A549 (cell line): ENCODE measurements around the gene HTR3A. TPM values are rescaled to one million over a fixed set of nuclear protein-coding genes. Genes with fewer than 3 reads are reported as not detected.
"Not testable (repeated sequence)": the region's sequence is repeated elsewhere in the genome, so short reads cannot be mapped to it uniquely, and the experiment has no call there.

Experiments
- ATAC-seq, 2 experiments: fragments of 200-7000 bp in 1 of 2; fragments of >200 bp in 1 of 2; cut with Nextera tagmentation in 1 of 2; cut with Tn5 transposase in 1 of 2; 3 replicates each; pipeline versions ENCODE4 v1.8.0 to v1.9.1; 2018 to 2020; ENCODE audit warnings: mild to moderate bottlenecking in 1 of 2, moderate library complexity in 1 of 2
- CTCF ChIA-PET: fragments of 300-600 bp; sonication (Branson Sonifier 250); formaldehyde crosslinking; extraction: SDS; loops from one replicate; lab custom pipeline; 2021; ENCODE audit warnings: antibody characterized with exemption, inconsistent platforms; lab: Yijun Ruan, JAX
- POLR2A ChIA-PET: fragments of 350-600 bp; formaldehyde crosslinking; extraction: SDS; loops from one replicate; lab custom pipeline; 2021; ENCODE audit warnings: antibody characterized with exemption, inconsistent platforms; lab: Yijun Ruan, JAX
- DNase-seq, 2 experiments: peaks; one replicate each; pipeline versions ENCODE4 v3.0.0 to v3.0.0-alpha.2; 2011 to 2016; ENCODE audit warnings: low read depth in 1 of 2, low spot score in 1 of 2
- FAIRE-seq: peaks from 2 replicates; lab custom pipeline; 2011; peaks lifted over from hg19 to GRCh38; lab: Jason Lieb, UNC
- H3K27ac ChIP-seq, 2 experiments: fragments of >200 bp; sonication (Bioruptor Twin); formaldehyde crosslinking; 3 replicates each; pipeline ENCODE4 v1.5.1; 2016 to 2017
- H3K4me1 ChIP-seq: fragments of >200 bp; sonication (Bioruptor Twin); formaldehyde crosslinking; 3 replicates; pipeline ENCODE4 v1.6.1; 2016
- H3K4me2 ChIP-seq: fragments of >200 bp; sonication (Bioruptor Twin); formaldehyde crosslinking; 3 replicates; pipeline ENCODE4 v1.6.1; 2016
- H3K4me3 ChIP-seq: fragments of >200 bp; sonication (Bioruptor Twin); formaldehyde crosslinking; 3 replicates; pipeline ENCODE4 v1.5.1; 2016
- H3K9me3 ChIP-seq: fragments of >200 bp; sonication (Bioruptor Twin); formaldehyde crosslinking; 3 replicates; pipeline ENCODE4 v1.6.1; 2016
- ATOH8 ChIP-seq: fragments of 250-450 bp; sonication (Bioruptor Pico); IDR thresholded peaks from 2 replicates; pipeline ENCODE4 v1.5.0; 2020; ENCODE audit warnings: low read depth, mild to moderate bottlenecking, moderate library complexity
- CBX2 ChIP-seq: fragments of 200-600 bp; sonication (generic); IDR thresholded peaks from 2 replicates; pipeline ENCODE4 v1.6.1; 2016; ENCODE audit warnings: low read depth, mild to moderate bottlenecking, borderline replicate concordance
- CHD2 ChIP-seq: fragments of 150-350 bp; IDR thresholded peaks from 2 replicates; pipeline ENCODE4 v1.6.1; 2014; ENCODE audit warnings: low read length; ENCODE audit not compliant: partially characterized antibody
- CTCF ChIP-seq: fragments of >200 bp; sonication (Bioruptor Twin); formaldehyde crosslinking; IDR thresholded peaks from 3 replicates; pipeline ENCODE4 v1.5.1; 2016
- ESRRA ChIP-seq: fragments of 150-350 bp; IDR thresholded peaks from 2 replicates; pipeline ENCODE4 v1.6.1; 2014; ENCODE audit warnings: mild to moderate bottlenecking, low read length, borderline replicate concordance
- FOSL2 ChIP-seq, 2 experiments: fragments of 450-650 bp in 1 of 2; fragments of >200 bp in 1 of 2; sonication (Bioruptor Twin) in 1 of 2; formaldehyde crosslinking; IDR thresholded peaks; 2 replicates each; pipeline versions ENCODE4 v1.5.0 to v1.6.1; 2016 to 2020; ENCODE audit warnings: mild to moderate bottlenecking in 1 of 2, moderate library complexity in 1 of 2
- GATA3 ChIP-seq: IDR thresholded peaks from 2 replicates; pipeline ENCODE4 v1.6.1; 2012; ENCODE audit warnings: borderline replicate concordance
- HMGXB4 ChIP-seq: fragments of 250-450 bp; sonication (Bioruptor Pico); IDR thresholded peaks from 2 replicates; pipeline ENCODE4 v1.5.0; 2021; ENCODE audit warnings: mild to moderate bottlenecking, moderate library complexity, borderline replicate concordance
- HOXA7 ChIP-seq: fragments of 250-450 bp; sonication (Bioruptor Pico); IDR thresholded peaks from 2 replicates; pipeline ENCODE4 v1.5.0; 2020; ENCODE audit warnings: mild to moderate bottlenecking, moderate library complexity
- HOXB13 ChIP-seq: fragments of 250-450 bp; sonication (Bioruptor Pico); IDR thresholded peaks from 2 replicates; pipeline ENCODE4 v1.5.0; 2020; ENCODE audit warnings: low read depth, mild to moderate bottlenecking, moderate library complexity
- HOXB5 ChIP-seq: fragments of 250-450 bp; sonication (Bioruptor Pico); IDR thresholded peaks from 2 replicates; pipeline ENCODE4 v1.5.0; 2020; ENCODE audit warnings: mild to moderate bottlenecking, moderate library complexity
- KDM5A ChIP-seq: fragments of 200-600 bp; sonication (generic); IDR thresholded peaks from 2 replicates; pipeline ENCODE4 v1.6.1; 2016; ENCODE audit warnings: antibody characterized with exemption, mild to moderate bottlenecking
- NPAS2 ChIP-seq: fragments of 250-450 bp; sonication (Bioruptor Pico); IDR thresholded peaks from 2 replicates; pipeline ENCODE4 v1.8.0; 2022; ENCODE audit warnings: mild to moderate bottlenecking, moderate library complexity, borderline replicate concordance
- NR3C1 ChIP-seq: fragments of >200 bp; sonication (Bioruptor Twin); formaldehyde crosslinking; IDR thresholded peaks from 3 replicates; pipeline ENCODE4 v1.6.1; 2017
- POLR2A ChIP-seq: IDR thresholded peaks from 2 replicates; pipeline ENCODE4 v1.6.1; 2012; ENCODE audit warnings: mild to moderate bottlenecking, low read length
- POLR2AphosphoS2 ChIP-seq: conservative IDR thresholded peaks from 2 replicates; pipeline ENCODE4 v1.6.1; 2012; ENCODE audit warnings: low read length, improper control_type of control experiment, inconsistent platforms
- RNF2 ChIP-seq: fragments of 200-600 bp; sonication (generic); IDR thresholded peaks from 2 replicates; pipeline ENCODE4 v1.6.1; 2016; ENCODE audit warnings: low read depth, mild to moderate bottlenecking, antibody characterized with exemption, moderate library complexity, borderline replicate concordance
- ZFP36 ChIP-seq: fragments of 450-650 bp; IDR thresholded peaks from 2 replicates; pipeline ENCODE4 v1.6.1; 2014; ENCODE audit warnings: borderline replicate concordance; ENCODE audit not compliant: partially characterized antibody
- WGBS: methylation state at CpG from one replicate; pipeline ENCODE4 v1.1.6; 2017; ENCODE audit errors: missing lambda C conversion rate; 5-methylcytosine and 5-hydroxymethylcytosine counted together
- polyA plus RNA-seq, 4 experiments: library from polyadenylated mRNA; depleted of rRNA in 3 of 4; stranded (reverse); fragments of >200 nt; fragmentation: RNase III in 1 of 4; extraction: RNeasy Plus Mini Kit Qiagen cat#74134 plus additional on column Dnase treatment in 1 of 4; gene quantifications; 2 replicates in 3 of 4; 3 replicates in 1 of 4; pipeline ENCODE4 v1.2.3, GENCODE V29; 2011 to 2017
- TF ChIP-seq, protein P1 (sequence below): fragments of >200 bp; sonication (Bioruptor Twin); formaldehyde crosslinking; IDR thresholded peaks from 2 replicates; pipeline ENCODE4 v1.6.1; 2016

HTR3A gene
- polyA plus RNA-seq, 2 of the 4 experiments (the other 2 are of a cell fraction), result not detected

DNA sequence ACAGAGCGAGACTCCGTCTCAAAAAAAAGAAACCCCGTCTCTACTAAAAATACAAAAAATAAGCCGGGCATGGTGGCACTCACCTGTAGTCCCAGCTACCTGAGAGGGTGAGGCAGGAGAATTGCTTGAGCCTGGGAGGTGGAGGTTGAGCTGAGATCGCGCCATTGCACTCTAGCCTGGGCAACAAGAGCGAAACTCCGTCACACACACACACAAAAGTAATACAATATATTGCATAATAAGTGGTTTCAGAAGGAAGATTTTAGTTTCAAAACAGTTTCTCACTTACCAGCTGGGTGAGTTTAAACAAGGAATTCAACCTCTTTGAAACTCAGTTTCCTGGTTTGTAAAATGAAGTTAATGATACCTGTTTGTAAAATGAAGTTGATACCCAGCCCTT, 32.7 kb upstream of the HTR3A start:
- POLR2A ChIA-PET, result no interaction called here
- Histone ChIP-seq H3K4me3 (no peak overlapping the region), H3K9me3 (no peaks in the 10 kb centered on the region), H3K27ac (no peak overlapping the region), H3K4me1 (no peaks in the 10 kb centered on the region), H3K4me2 (no peak overlapping the region)
- DNase-seq (no peak), ATAC-seq (no peak), FAIRE-seq (no peak)
- 68% methylated on average over 8 of the region's 8 CpGs for WGBS
- CTCF ChIA-PET, result interaction anchor here (0.8 to 1.6 kb wide), 2 partner anchors 52 to 318 kb away, joined by 4 to 5 read pairs; no protein-coding TSS in a partner anchor
- TF ChIP-seq HMGXB4 (CRISPR knock-in tag) (no peak), HOXB13 (CRISPR knock-in tag) (no peak), RNF2 (no peak), KDM5A (no peak)

DNA sequence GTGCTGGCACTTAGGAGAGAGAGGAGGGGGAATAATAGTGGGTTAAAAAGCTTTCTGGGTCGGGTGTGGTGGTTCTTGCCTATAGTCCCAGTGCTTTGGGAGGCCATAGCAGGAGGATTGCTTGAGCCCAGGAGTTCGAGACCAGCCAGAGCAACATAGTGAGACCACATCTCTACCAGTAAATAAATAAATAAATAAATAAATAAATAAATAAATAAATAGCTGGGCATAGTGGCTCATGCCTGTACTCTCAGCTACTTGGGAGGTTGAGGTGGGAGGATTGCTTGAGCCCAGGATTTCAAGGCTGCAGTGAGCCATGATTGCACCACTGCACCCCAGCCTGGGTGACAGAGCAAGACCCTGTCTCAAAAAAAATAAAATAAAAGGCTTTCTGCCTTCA, 28.7 kb upstream of the HTR3A start:
- H3K4me2 ChIP-seq, ATAC-seq, H3K27ac ChIP-seq, POLR2A ChIA-PET, H3K4me3 ChIP-seq, DNase-seq, CTCF ChIA-PET, H3K4me1 ChIP-seq, FAIRE-seq, H3K9me3 ChIP-seq: not testable (repeated sequence)
- WGBS, result 4% methylated on average over 2 of the region's 2 CpGs

DNA sequence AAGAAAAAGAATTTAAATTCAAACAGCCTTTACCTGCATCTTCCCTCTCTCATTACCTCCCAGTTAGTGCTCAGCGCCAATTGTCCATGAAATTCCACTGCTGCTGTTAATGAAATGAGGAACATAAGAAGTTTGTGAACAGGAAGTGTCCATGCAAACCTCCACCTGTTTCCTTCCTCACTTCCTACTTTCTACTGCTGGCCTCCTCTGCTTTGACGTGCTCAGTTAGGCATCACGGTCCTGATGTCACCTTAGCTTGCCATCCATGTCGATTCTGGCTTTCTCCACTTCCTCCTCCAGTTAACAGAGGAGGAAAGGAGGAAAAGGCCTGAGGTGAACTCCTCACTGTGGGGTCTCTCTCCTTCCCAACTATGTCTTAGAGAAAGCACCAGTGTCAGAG, 26.9 kb upstream of the HTR3A start:
- FAIRE-seq (no peak), ATAC-seq (no peak), DNase-seq (no peak)
- Histone ChIP-seq H3K27ac (no peak overlapping the region), H3K9me3 (no peaks in the 10 kb centered on the region), H3K4me1 (no peaks in the 10 kb centered on the region), H3K4me3 (no peak overlapping the region), H3K4me2 (no peak overlapping the region)
- TF ChIP-seq CHD2 (no peak), HOXB5 (CRISPR knock-in tag) (no peak), CTCF (no peak), FOSL2 (IDR thresholded peaks at IDR 0.05) (no peak), FOSL2 (CRISPR knock-in tag; IDR thresholded peaks at IDR 0.05) (no peak), POLR2A (no peak), ESRRA (no peak), POLR2AphosphoS2 (no peak), CBX2 (no peak), ZFP36 (no peak), NR3C1 (no peak), GATA3 (no peak), ATOH8 (CRISPR knock-in tag) (no peak), HOXB13 (CRISPR knock-in tag) (no peak), HOXA7 (no peak), NPAS2 (CRISPR knock-in tag) (no peak), KDM5A (no peak)
- TF ChIP-seq, protein P1, sequence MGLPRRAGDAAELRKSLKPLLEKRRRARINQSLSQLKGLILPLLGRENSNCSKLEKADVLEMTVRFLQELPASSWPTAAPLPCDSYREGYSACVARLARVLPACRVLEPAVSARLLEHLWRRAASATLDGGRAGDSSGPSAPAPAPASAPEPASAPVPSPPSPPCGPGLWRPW, result no peak
- CTCF ChIA-PET, result interaction anchor here (0.6 to 0.8 kb wide), 2 partner anchors 52 to 69 kb away, joined by 3 to 4 read pairs; no protein-coding TSS in a partner anchor
- WGBS, result 46% methylated on average over 4 of the region's 4 CpGs
- POLR2A ChIA-PET, result no interaction called here
